HepG2 (cell line): ENCODE data around the gene SLC9A5. TPM values are rescaled to one million over a fixed set of nuclear protein-coding genes. Genes with fewer than 3 reads are reported as not detected.

ENCODE experiments used
- ATAC-seq: fragments of 200-7000 bp; cut with Tn5 transposase; 3 replicates; pipeline ENCODE4 v1.9.1; 2020; ENCODE audit warnings: mild to moderate bottlenecking, moderate library complexity
- BruUV-seq: library from RNA; stranded (reverse); fragments of 400-500 nt; replicated peaks from 2 replicates; lab custom pipeline; 2021; lab: Mats Ljungman, UMichigan
- CTCF ChIA-PET: fragments of 300-600 bp; formaldehyde crosslinking; extraction: SDS; loops from one replicate; lab custom pipeline; 2021; ENCODE audit warnings: low total read pairs, inconsistent platforms, low intra/inter-chr PET ratio; lab: Yijun Ruan, JAX
- POLR2A ChIA-PET: fragments of 350-600 bp; sonication (Branson Sonifier 250); formaldehyde crosslinking; loops from one replicate; lab custom pipeline; 2020; ENCODE audit warnings: antibody characterized with exemption, inconsistent platforms; lab: Yijun Ruan, JAX
- DNase-seq: peaks from one replicate; pipeline ENCODE4 v3.0.0-alpha.2; 2015; ENCODE audit warnings: low spot score
- FAIRE-seq: peaks from 3 replicates; lab custom pipeline; 2011; peaks lifted over from hg19 to GRCh38; lab: Jason Lieb, UNC
- H2AFZ ChIP-seq: one replicate; pipeline ENCODE4 v1.6.1; 2011; ENCODE audit warnings: low read length, inconsistent platforms
- H3K27ac ChIP-seq: fragments of 300-600 bp; 3 replicates; pipeline ENCODE4 v1.8.0; 2011; ENCODE audit warnings: mixed run types, mild to moderate bottlenecking, mixed read lengths, low read length, inconsistent platforms; ENCODE audit not compliant: insufficient read depth; ENCODE audit errors: extremely low read length
- H3K27me3 ChIP-seq, 2 experiments: fragments of 200-600 bp in 1 of 2; 2 replicates in 1 of 2; 3 replicates in 1 of 2; pipeline versions ENCODE4 v1.6.0 to v1.8.0; 2011; ENCODE audit warnings: low read length in 2 of 2, mild to moderate bottlenecking in 2 of 2, moderate library complexity in 2 of 2, inconsistent platforms in 1 of 2; ENCODE audit not compliant: insufficient read depth in 2 of 2, control insufficient read depth in 1 of 2
- H3K36me3 ChIP-seq, 2 experiments: fragments of 200-600 bp in 1 of 2; replicated peaks in 1 of 2; 2 replicates in 1 of 2; 3 replicates in 1 of 2; pipeline versions ENCODE4 v1.5.1 to v1.8.0; 2011; ENCODE audit warnings: low read length in 2 of 2, inconsistent platforms in 1 of 2; ENCODE audit not compliant: insufficient read depth in 2 of 2, control insufficient read depth in 1 of 2
- H3K4me1 ChIP-seq: 2 replicates; pipeline ENCODE4 v1.5.1; 2012; ENCODE audit warnings: low read length, inconsistent platforms; ENCODE audit not compliant: insufficient read depth
- H3K4me2 ChIP-seq: 2 replicates; pipeline ENCODE4 v1.6.0; 2011; ENCODE audit warnings: low read depth, low read length, inconsistent platforms
- H3K4me3 ChIP-seq, 3 experiments: fragments of 200-600 bp in 1 of 3; sonication (generic), shearing (Covaris generic) in 1 of 3; replicated peaks in 1 of 3; 2 replicates each; pipeline ENCODE4 v1.5.1; 2011 to 2016; ENCODE audit warnings: low read length in 3 of 3, inconsistent platforms in 2 of 3, low read depth in 2 of 3, mild to moderate bottlenecking in 2 of 3, control low read depth in 1 of 3, mixed read lengths in 1 of 3; ENCODE audit not compliant: insufficient read depth in 1 of 3
- H3K79me2 ChIP-seq: one replicate; pipeline ENCODE4 v1.6.1; 2011; ENCODE audit warnings: low read length, inconsistent platforms; ENCODE audit not compliant: insufficient read depth
- H3K9ac ChIP-seq: 2 replicates; pipeline ENCODE4 v1.6.0; 2011; ENCODE audit warnings: mild to moderate bottlenecking, low read depth, low read length, inconsistent platforms; ENCODE audit not compliant: insufficient read depth
- H3K9me3 ChIP-seq: 2 replicates; pipeline ENCODE4 v1.5.1; 2012; ENCODE audit warnings: mild to moderate bottlenecking, low read length
- H4K20me1 ChIP-seq: 2 replicates; pipeline ENCODE4 v1.6.0; 2011; ENCODE audit warnings: inconsistent platforms, mild to moderate bottlenecking, low read length, moderate library complexity; ENCODE audit not compliant: insufficient read depth
- CBX2 ChIP-seq, 2 experiments: fragments of 200-600 bp in 1 of 2; sonication (generic); formaldehyde crosslinking in 1 of 2; IDR thresholded peaks; 2 replicates each; pipeline versions ENCODE4 v1.7.0 to v1.8.1; 2018 to 2022; ENCODE audit warnings: low read depth in 2 of 2, low read length in 1 of 2, mild to moderate bottlenecking in 1 of 2, missing genetic modification reagents in 1 of 2
- FOSL2 ChIP-seq: sonication (generic); formaldehyde crosslinking; IDR thresholded peaks from 2 replicates; pipeline ENCODE4 v1.4.0; 2020; ENCODE audit warnings: missing genetic modification reagents
- HDAC1 ChIP-seq: sonication (generic); formaldehyde crosslinking; IDR thresholded peaks from 2 replicates; pipeline ENCODE4 v1.5.1; 2020; ENCODE audit warnings: mild to moderate bottlenecking, missing genetic modification reagents
- MEF2D ChIP-seq: sonication (generic); formaldehyde crosslinking; IDR thresholded peaks from 2 replicates; pipeline ENCODE4 v1.5.1; 2020; ENCODE audit warnings: mild to moderate bottlenecking, missing genetic modification reagents
- NFE2 ChIP-seq: sonication (generic); formaldehyde crosslinking; IDR thresholded peaks from 2 replicates; pipeline ENCODE4 v1.4.0; 2020; ENCODE audit warnings: missing genetic modification reagents
- NFE2L2 ChIP-seq: fragments of 150-350 bp; IDR thresholded peaks from 2 replicates; pipeline ENCODE4 v1.6.1; 2014; ENCODE audit warnings: low read length
- REL ChIP-seq: sonication (generic); formaldehyde crosslinking; conservative IDR thresholded peaks from 2 replicates; pipeline ENCODE4 v1.8.0; 2022; ENCODE audit warnings: mild to moderate bottlenecking, missing genetic modification reagents, moderate library complexity
- SRY ChIP-seq: sonication (generic); formaldehyde crosslinking; IDR thresholded peaks from 2 replicates; pipeline ENCODE4 v1.8.0; 2022; ENCODE audit warnings: mild to moderate bottlenecking, missing genetic modification reagents
- ZNF446 ChIP-seq: sonication (generic); formaldehyde crosslinking; IDR thresholded peaks from 2 replicates; pipeline ENCODE4 v1.5.0; 2020; ENCODE audit warnings: mild to moderate bottlenecking, missing genetic modification reagents
- ZNF687 ChIP-seq: sonication (generic); formaldehyde crosslinking; IDR thresholded peaks from 2 replicates; pipeline ENCODE4 v1.5.1; 2020; ENCODE audit warnings: mild to moderate bottlenecking, missing genetic modification reagents, moderate library complexity
- WGBS: methylation state at CpG from one replicate; pipeline ENCODE4 v1.1.6; 2017; ENCODE audit warnings: low lambda C conversion rate; 5-methylcytosine and 5-hydroxymethylcytosine counted together
- in situ Hi-C: cut with HindIII; loops from 2 replicates; pipeline ENCODE4 v1.10.0; 2017; ENCODE audit warnings: low pct_unique_long_range_greater_than_20kb; ENCODE audit not compliant: extremely low pct_ligation_motif_present
- intact Hi-C: fragments of 100-400 bp; cut with micrococcal nuclease; formaldehyde crosslinking; loops from one replicate; pipeline ENCODE4 v1.10.0; 2022; ENCODE audit not compliant: unreplicated experiment
- polyA plus RNA-seq, 8 experiments: library from polyadenylated mRNA; depleted of rRNA in 3 of 8; stranded (reverse) in 7 of 8; unstranded in 1 of 8; fragments of >200 nt; fragmentation: Illumina TruSeq in 4 of 8; extraction: Trizol in 4 of 8; gene quantifications; 2 replicates each; pipeline versions ENCODE4 v1.2.1 to v1.2.3, GENCODE V29; 2011 to 2016; ENCODE audit warnings: low read depth in 4 of 8, missing spikeins in 1 of 8, mixed read lengths in 1 of 8; ENCODE audit not compliant: insufficient read depth in 1 of 8
- total RNA-seq, 5 experiments: library from RNA; depleted of rRNA; stranded (reverse); fragments of >200 nt; fragmentation: Illumina TruSeq; extraction: Trizol; gene quantifications; 2 replicates each; pipeline ENCODE4 v1.2.3, GENCODE V29; 2016; ENCODE audit warnings: low read depth in 1 of 5

Gene SLC9A5
- total and polyA plus RNA-seq, 2 of the 13 experiments (the other 11 are each of a cell fraction or from before 2014, with no cell fraction given): 0.58 to 1.4 TPM

GRCh38 chr16:67240506-67240905, 8.3 kb upstream of the SLC9A5 start:
- no peak for ATAC-seq
- Histone ChIP-seq H3K4me3 (no peak overlapping the region), H3K27me3 (no peaks in the 10 kb centered on the region), H3K9ac (no peak overlapping the region), H3K4me2 (no peak overlapping the region), H3K9me3 (no peaks in the 10 kb centered on the region), H3K79me2 (no peaks in the 10 kb centered on the region), H3K27ac (peak overlapping the region; percentile 34), H4K20me1 (no peaks in the 10 kb centered on the region), H3K36me3 (peaks cover 23 to 40% of the 10 kb centered on the region in 2 experiments), H3K4me1 (peaks cover 35% of the 10 kb centered on the region), H2AFZ (no peak overlapping the region)
- in situ Hi-C loops (no loop called here), intact Hi-C loops (no loop called here)
- TF ChIP-seq HDAC1 (CRISPR knock-in tag): no peak
- peak; percentile 48; the same call in 1 of the 2 replicates for TF ChIP-seq ZNF446 (CRISPR knock-in tag)
- 98% methylated on average over 4 of the region's 4 CpGs for WGBS
- DNase-seq: no peak
- BruUV-seq: no TSS peak
- FAIRE-seq: no peak
- POLR2A ChIA-PET: no interaction called here
- CTCF ChIA-PET: no interaction called here

GRCh38 chr16:67241008-67241900, 7.5 kb upstream of the SLC9A5 start:
- Histone ChIP-seq H3K9ac (peak overlapping the region; percentile 52; the same call in 1 of the 2 replicates), H3K4me1 (peaks cover 40% of the 10 kb centered on the region), H3K4me2 (no peak overlapping the region), H3K36me3 (peaks cover 22 to 33% of the 10 kb centered on the region in 2 experiments), H3K4me3 (no peak overlapping the region), H3K27me3 (no peaks in the 10 kb centered on the region), H3K27ac (peak overlapping the region; percentile 34), H3K79me2 (no peaks in the 10 kb centered on the region), H2AFZ (no peak overlapping the region), H4K20me1 (no peaks in the 10 kb centered on the region), H3K9me3 (no peaks in the 10 kb centered on the region)
- WGBS: 71% methylated on average over 10 of the region's 10 CpGs
- intact Hi-C loops (no loop called here), in situ Hi-C loops (no loop called here)
- no TSS peak for BruUV-seq
- FAIRE-seq (no peak), ATAC-seq (peak; percentile 1; the same call in 2 of the 3 replicates), DNase-seq (peak; percentile 32)
- CTCF ChIA-PET: no interaction called here
- POLR2A ChIA-PET: no interaction called here
- TF ChIP-seq FOSL2 (CRISPR knock-in tag) (peak; percentile 71), ZNF687 (CRISPR knock-in tag) (0 out of 2 replicates have a peak, but pooled peaks have one; percentile 34), NFE2 (CRISPR knock-in tag) (peak; percentile 87; the same call in 1 of the 2 replicates), NFE2L2 (peak; percentile 76; the same call in 1 of the 2 replicates), REL (no peak), SRY (CRISPR knock-in tag) (no peak), CBX2 (IDR thresholded peaks at IDR 0.05; ENCODE audit: low read depth, low read length) (no peak), CBX2 (CRISPR knock-in tag; IDR thresholded peaks at IDR 0.05; ENCODE audit: low read depth) (no peak), MEF2D (CRISPR knock-in tag) (no peak)
